PFSK-1 (cell line): Measurements from ENCODE around the gene OSBPL10.

ENCODE experiments used
- FOXP2 ChIP-seq: optimal IDR thresholded peaks from 2 replicates; pipeline ENCODE3; 2011; ENCODE audit warnings: borderline replicate concordance, control low read depth, inconsistent platforms; ENCODE audit not compliant: insufficient read depth; ENCODE audit errors: extremely low read length, extremely low read depth
- POLR2AphosphoS5 ChIP-seq: IDR thresholded peaks from 2 replicates; pipeline ENCODE4 v1.6.1; 2012; ENCODE audit warnings: low read depth, mild to moderate bottlenecking, control low read depth, low read length, moderate library complexity
- SIN3A ChIP-seq: IDR thresholded peaks from 2 replicates; pipeline ENCODE4 v1.6.1; 2012; ENCODE audit warnings: mild to moderate bottlenecking, low read length, moderate library complexity, borderline replicate concordance; ENCODE audit not compliant: insufficient read depth
- TAF1 ChIP-seq: IDR thresholded peaks from 2 replicates; pipeline ENCODE4 v1.6.1; 2012; ENCODE audit warnings: low read length, control low read depth, borderline replicate concordance; ENCODE audit not compliant: insufficient read depth
- TF ChIP-seq, protein P1 (sequence below), 2 experiments: IDR thresholded peaks; 2 replicates each; pipeline versions ENCODE4 v1.6.1 to v1.8.0; 2011 to 2012; ENCODE audit warnings: low read depth in 2 of 2, low read length in 2 of 2, control low read depth in 1 of 2, inconsistent platforms in 1 of 2, mild to moderate bottlenecking in 1 of 2, moderate library complexity in 1 of 2; ENCODE audit not compliant: insufficient read depth in 1 of 2

The OSBPL10 gene

DNA sequence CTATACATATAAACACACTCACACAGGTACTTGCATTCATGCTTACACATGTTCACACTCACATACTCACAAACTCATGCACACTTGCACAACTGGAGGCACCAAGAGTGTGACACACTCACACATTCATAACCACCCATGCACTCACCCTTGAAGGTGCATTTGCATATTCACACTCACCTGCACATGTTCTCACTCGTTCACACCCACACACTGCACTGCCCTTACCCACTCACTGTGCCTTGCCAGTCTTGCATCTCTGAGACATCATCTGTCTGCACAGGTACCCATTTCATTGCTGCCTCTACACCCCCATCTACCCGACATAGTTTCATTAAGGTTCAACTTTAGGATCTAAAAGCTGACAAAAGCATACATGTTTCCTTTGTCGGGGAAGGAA is 95.8 kb downstream of the OSBPL10 start:
- no peak for TF ChIP-seq FOXP2
- no peak for TF ChIP-seq SIN3A
- TF ChIP-seq, protein P1, sequence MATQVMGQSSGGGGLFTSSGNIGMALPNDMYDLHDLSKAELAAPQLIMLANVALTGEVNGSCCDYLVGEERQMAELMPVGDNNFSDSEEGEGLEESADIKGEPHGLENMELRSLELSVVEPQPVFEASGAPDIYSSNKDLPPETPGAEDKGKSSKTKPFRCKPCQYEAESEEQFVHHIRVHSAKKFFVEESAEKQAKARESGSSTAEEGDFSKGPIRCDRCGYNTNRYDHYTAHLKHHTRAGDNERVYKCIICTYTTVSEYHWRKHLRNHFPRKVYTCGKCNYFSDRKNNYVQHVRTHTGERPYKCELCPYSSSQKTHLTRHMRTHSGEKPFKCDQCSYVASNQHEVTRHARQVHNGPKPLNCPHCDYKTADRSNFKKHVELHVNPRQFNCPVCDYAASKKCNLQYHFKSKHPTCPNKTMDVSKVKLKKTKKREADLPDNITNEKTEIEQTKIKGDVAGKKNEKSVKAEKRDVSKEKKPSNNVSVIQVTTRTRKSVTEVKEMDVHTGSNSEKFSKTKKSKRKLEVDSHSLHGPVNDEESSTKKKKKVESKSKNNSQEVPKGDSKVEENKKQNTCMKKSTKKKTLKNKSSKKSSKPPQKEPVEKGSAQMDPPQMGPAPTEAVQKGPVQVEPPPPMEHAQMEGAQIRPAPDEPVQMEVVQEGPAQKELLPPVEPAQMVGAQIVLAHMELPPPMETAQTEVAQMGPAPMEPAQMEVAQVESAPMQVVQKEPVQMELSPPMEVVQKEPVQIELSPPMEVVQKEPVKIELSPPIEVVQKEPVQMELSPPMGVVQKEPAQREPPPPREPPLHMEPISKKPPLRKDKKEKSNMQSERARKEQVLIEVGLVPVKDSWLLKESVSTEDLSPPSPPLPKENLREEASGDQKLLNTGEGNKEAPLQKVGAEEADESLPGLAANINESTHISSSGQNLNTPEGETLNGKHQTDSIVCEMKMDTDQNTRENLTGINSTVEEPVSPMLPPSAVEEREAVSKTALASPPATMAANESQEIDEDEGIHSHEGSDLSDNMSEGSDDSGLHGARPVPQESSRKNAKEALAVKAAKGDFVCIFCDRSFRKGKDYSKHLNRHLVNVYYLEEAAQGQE (IDR thresholded peaks at IDR 0.05; ENCODE audit: insufficient read depth in 1 of 2, low read depth in 2 of 2, low read length in 2 of 2) = no peak
- no peak for TF ChIP-seq POLR2AphosphoS5
- no peak for TF ChIP-seq TAF1

DNA sequence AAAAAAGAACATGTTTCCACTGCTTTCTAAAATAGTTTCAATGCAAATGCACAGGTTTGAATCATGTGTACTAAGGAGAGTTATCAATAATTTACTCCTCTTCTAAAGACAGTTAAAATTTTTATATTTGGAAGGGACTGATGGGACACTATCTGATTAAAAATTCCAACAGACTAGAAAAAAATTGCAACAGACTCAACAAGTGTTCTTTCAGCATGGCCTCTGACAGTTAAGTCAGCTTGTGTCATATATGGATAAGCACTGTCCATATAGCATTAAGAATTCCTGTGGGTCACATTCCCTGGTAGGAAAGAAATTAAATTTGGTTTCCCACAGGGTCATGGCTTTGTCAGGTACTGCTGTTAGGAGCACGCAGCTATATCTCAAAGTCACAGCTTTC is 96.8 kb downstream of the OSBPL10 start:
- no peak for TF ChIP-seq TAF1
- TF ChIP-seq POLR2AphosphoS5 = no peak
- no peak for TF ChIP-seq FOXP2
- TF ChIP-seq, protein P1 (IDR thresholded peaks at IDR 0.05; ENCODE audit: insufficient read depth in 1 of 2, low read depth in 2 of 2, low read length in 2 of 2) = no peak
- TF ChIP-seq SIN3A = no peak

DNA sequence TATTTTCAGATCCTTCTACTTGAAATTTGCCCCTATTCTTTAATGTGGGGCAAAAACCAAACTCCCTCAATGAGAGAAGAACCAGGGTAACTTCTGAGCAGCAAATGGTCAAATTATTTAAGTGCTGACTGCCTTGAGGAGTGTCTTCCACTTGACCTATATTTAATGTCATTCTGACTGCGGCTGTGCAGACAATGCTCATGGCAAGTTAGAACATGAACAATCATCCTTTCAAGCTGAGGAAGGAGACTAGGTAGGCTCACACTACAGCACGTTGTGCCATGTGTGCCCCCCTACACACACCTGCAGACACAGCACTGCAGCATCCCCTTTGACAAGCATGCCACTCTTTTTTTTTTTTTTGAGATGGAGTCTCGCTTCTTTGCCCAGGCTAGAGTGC is 98.2 kb downstream of the OSBPL10 start:
- TF ChIP-seq SIN3A (no peak), TAF1 (no peak), POLR2AphosphoS5 (no peak), FOXP2 (no peak)
- TF ChIP-seq, protein P1 (IDR thresholded peaks at IDR 0.05; ENCODE audit: insufficient read depth in 1 of 2, low read depth in 2 of 2, low read length in 2 of 2) = no peak

DNA sequence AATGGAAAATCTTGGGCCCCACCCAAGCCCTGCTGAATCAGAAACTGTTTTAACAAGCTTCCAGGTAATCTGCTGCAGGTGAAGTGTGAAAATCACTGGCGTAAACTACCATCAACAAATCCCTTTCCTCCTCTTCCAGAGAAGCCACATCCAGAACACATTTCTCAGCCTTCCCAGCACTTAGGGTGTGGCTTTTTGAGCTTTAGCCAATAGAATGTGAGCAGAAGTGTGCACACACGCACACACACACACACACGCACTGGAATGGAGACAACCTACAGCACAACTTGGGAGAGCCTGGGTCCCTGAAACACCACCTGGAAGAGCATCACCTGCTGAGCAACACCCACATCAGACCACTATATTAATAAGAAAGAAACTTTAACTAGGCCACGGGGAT is 98.6 kb downstream of the OSBPL10 start:
- TF ChIP-seq POLR2AphosphoS5 = no peak
- TF ChIP-seq, protein P1 (IDR thresholded peaks at IDR 0.05; ENCODE audit: insufficient read depth in 1 of 2, low read depth in 2 of 2, low read length in 2 of 2) = no peak
- TF ChIP-seq FOXP2 = no peak
- TF ChIP-seq TAF1 = no peak
- TF ChIP-seq SIN3A = no peak

DNA sequence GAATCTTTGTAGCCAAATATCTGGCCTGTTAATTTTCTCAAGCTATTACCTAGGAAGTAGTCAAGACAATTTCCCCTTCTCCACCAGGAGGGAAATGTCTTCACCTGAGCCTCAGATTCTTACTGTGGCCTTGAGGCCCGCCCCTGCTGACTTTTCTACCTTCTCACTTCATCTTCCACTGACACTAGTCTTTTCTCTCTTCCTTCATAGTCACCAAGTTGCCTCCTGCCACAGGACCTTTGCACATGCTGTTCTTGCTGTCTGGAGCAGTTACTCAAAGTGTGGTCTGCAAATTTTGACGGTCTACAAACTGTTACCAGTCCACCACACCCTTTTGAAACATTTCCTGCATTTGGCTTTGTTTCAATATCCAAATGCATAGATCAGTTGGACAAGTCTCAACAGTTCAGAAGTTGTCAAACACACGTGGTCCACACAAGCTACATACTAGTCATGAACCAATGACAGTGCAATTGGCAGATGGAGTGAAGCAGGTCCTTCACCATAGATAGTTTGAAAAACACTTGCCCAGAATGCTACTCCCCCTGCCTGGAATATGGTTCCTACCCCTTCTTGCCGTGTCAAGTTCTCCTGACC is 100.5 kb downstream of the OSBPL10 start:
- TF ChIP-seq FOXP2 (no peak), SIN3A (no peak), POLR2AphosphoS5 (no peak), TAF1 (no peak)
- TF ChIP-seq, protein P1 (IDR thresholded peaks at IDR 0.05; ENCODE audit: insufficient read depth in 1 of 2, low read depth in 2 of 2, low read length in 2 of 2) = no peak
